ENCODE data around the gene MYO3B.

The MYO3B gene

GRCh38 chr2:170218456-170218855 is 40.5 kb downstream of the MYO3B start (continued):
- TF ChIP-seq ZFP3 (tag by site-specific recombination; IDR thresholded peaks at IDR 0.05; ENCODE audit: low read depth) (no peak), ZNF514 (tag by site-specific recombination; IDR thresholded peaks at IDR 0.05) (no peak), ZNF707 (tag by site-specific recombination; IDR thresholded peaks at IDR 0.05) (no peak)
- TF ChIP-seq, protein P1, sequence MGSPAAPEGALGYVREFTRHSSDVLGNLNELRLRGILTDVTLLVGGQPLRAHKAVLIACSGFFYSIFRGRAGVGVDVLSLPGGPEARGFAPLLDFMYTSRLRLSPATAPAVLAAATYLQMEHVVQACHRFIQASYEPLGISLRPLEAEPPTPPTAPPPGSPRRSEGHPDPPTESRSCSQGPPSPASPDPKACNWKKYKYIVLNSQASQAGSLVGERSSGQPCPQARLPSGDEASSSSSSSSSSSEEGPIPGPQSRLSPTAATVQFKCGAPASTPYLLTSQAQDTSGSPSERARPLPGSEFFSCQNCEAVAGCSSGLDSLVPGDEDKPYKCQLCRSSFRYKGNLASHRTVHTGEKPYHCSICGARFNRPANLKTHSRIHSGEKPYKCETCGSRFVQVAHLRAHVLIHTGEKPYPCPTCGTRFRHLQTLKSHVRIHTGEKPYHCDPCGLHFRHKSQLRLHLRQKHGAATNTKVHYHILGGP (tag by site-specific recombination; IDR thresholded peaks at IDR 0.05), result no peak

GRCh38 chr2:170218931-170219330 is 41.0 kb downstream of the MYO3B start:
- no peaks in the 10 kb centered on the region for H3K4me1 ChIP-seq (ENCODE audit: control insufficient read depth, insufficient read depth, low read length)
- H3K9me3 ChIP-seq (ENCODE audit: control insufficient read depth, insufficient read depth, low read depth, low read length), result no peaks in the 10 kb centered on the region
- POLR2A ChIA-PET, result no interaction called here
- no peak overlapping the region for H3K4me3 ChIP-seq (ENCODE audit: low read depth, low read length)
- H3K27ac ChIP-seq (ENCODE audit: extremely low read depth, low read depth, low read length), result no peak overlapping the region
- H3K36me3 ChIP-seq (ENCODE audit: control insufficient read depth in 2 of 2, insufficient read depth in 1 of 2, low read length in 2 of 2), result no peaks in the 10 kb centered on the region
- TF ChIP-seq, protein P2, sequence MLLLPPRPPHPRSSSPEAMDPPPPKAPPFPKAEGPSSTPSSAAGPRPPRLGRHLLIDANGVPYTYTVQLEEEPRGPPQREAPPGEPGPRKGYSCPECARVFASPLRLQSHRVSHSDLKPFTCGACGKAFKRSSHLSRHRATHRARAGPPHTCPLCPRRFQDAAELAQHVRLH (tag by site-specific recombination; IDR thresholded peaks at IDR 0.05), result no peak
- no peak for TF ChIP-seq ZNF664 (tag by site-specific recombination; IDR thresholded peaks at IDR 0.05)
- TF ChIP-seq KLF9 (tag by site-specific recombination; IDR thresholded peaks at IDR 0.05; ENCODE audit: low read depth), result no peak
- TF ChIP-seq ZBTB6 (tag by site-specific recombination; IDR thresholded peaks at IDR 0.05), result no peak
- no peak for TF ChIP-seq ZNF513 (tag by site-specific recombination; IDR thresholded peaks at IDR 0.05)
- no peak for TF ChIP-seq ZBTB11 (tag by site-specific recombination; conservative IDR thresholded peaks at IDR 0.05; ENCODE audit: low read depth)
- no peak for TF ChIP-seq ZNF324 (tag by site-specific recombination; IDR thresholded peaks at IDR 0.05)
- TF ChIP-seq, protein P3, sequence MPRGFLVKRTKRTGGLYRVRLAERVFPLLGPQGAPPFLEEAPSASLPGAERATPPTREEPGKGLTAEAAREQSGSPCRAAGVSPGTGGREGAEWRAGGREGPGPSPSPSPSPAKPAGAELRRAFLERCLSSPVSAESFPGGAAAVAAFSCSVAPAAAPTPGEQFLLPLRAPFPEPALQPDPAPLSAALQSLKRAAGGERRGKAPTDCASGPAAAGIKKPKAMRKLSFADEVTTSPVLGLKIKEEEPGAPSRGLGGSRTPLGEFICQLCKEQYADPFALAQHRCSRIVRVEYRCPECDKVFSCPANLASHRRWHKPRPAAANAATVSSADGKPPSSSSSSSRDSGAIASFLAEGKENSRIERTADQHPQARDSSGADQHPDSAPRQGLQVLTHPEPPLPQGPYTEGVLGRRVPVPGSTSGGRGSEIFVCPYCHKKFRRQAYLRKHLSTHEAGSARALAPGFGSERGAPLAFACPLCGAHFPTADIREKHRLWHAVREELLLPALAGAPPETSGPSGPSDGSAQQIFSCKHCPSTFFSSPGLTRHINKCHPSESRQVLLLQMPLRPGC (tag by site-specific recombination; IDR thresholded peaks at IDR 0.05), result no peak
- no peak for TF ChIP-seq ZNF701 (tag by site-specific recombination; IDR thresholded peaks at IDR 0.05)
- no peak for TF ChIP-seq ZNF239 (tag by site-specific recombination; IDR thresholded peaks at IDR 0.05)
- no peak for TF ChIP-seq EGR2 (tag by site-specific recombination; IDR thresholded peaks at IDR 0.05; ENCODE audit: low read depth)
- no peak for TF ChIP-seq GLI4 (tag by site-specific recombination; IDR thresholded peaks at IDR 0.05)
- TF ChIP-seq ZNF112 (tag by site-specific recombination; IDR thresholded peaks at IDR 0.05), result no peak
- TF ChIP-seq MEIS1 (CRISPR knock-in tag; IDR thresholded peaks at IDR 0.05; ENCODE audit: borderline replicate concordance), result no peak
- no peak for TF ChIP-seq ZNF830 (tag by site-specific recombination; IDR thresholded peaks at IDR 0.05; ENCODE audit: low read depth)
- no peak for TF ChIP-seq ZSCAN5A (tag by site-specific recombination; IDR thresholded peaks at IDR 0.05)
- TF ChIP-seq ZSCAN30 (tag by site-specific recombination; IDR thresholded peaks at IDR 0.05), result no peak
- TF ChIP-seq ZBTB7A (tag by site-specific recombination; IDR thresholded peaks at IDR 0.05; ENCODE audit: low read depth), result no peak
- TF ChIP-seq ZNF423 (tag by site-specific recombination; IDR thresholded peaks at IDR 0.05), result no peak
- TF ChIP-seq ZIC2 (tag by site-specific recombination; IDR thresholded peaks at IDR 0.05), result no peak
- CTCF ChIA-PET, result no interaction called here

Data from HEK293 (cell line).